A549 treated with AZD2906 at 1 μM for 4 hours (cell line): Measurements from ENCODE around the gene CLCN3. TPM values are rescaled to one million over a fixed set of nuclear protein-coding genes. Genes with fewer than 3 reads are reported as not detected.

ENCODE experiments used
- total RNA-seq: library from RNA; stranded (reverse); fragments of 200-300 nt; extraction: Qiagen RNA extraction; gene quantifications from 5 replicates; pipeline ENCODE4 v1.2.3, GENCODE V29; 2022

The CLCN3 gene
- 15.5 to 17.9 TPM (median 16.1 TPM) in 5 replicates for total RNA-seq

DNA sequence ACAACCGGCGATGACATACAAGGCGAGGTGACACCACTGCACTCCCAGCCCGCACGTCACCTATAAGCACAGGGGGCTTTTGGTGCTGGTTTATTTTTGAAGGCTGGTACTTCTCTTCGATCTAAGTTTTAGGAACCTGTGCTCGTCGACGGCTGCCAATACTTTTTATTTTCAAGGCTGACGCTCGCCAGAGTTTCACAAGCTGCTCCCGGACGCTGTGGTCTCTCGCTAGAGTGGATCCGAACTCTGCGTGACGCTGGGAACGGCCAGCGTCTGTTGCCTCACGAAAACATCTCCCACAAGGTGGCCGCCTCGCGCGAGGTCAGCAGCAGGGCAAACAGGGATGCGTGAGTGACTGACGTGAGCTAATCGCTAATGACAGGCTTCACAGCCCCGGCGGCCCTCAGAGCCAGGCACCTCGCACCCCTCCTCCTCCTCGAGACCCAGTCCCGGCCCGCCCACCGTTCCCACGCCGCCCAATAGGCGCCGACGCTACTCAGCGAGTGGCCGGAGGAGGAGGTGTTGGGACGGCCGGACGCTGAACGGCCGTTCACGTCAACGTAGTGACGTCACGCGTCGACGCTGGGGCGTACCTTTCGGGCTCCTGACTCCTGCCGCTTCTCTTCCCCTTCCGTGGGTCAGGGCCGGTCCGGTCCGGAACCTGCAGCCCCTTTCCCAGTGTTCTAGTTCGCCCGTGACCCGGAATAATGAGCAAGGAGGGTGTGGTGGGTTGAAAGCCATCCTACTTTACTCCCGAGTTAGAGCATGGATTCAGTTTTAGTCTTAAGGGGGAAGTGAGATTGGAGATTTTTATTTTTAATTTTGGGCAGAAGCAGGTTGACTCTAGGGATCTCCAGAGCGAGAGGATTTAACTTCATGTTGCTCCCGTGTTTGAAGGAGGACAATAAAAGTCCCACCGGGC lies at the start of gene CLCN3:
Gene CLCN3 (plus strand): TSS at position 621 of the 922 bp plus-strand sequence. CDS start 15,351 bp downstream, outside the sequence.

DNA sequence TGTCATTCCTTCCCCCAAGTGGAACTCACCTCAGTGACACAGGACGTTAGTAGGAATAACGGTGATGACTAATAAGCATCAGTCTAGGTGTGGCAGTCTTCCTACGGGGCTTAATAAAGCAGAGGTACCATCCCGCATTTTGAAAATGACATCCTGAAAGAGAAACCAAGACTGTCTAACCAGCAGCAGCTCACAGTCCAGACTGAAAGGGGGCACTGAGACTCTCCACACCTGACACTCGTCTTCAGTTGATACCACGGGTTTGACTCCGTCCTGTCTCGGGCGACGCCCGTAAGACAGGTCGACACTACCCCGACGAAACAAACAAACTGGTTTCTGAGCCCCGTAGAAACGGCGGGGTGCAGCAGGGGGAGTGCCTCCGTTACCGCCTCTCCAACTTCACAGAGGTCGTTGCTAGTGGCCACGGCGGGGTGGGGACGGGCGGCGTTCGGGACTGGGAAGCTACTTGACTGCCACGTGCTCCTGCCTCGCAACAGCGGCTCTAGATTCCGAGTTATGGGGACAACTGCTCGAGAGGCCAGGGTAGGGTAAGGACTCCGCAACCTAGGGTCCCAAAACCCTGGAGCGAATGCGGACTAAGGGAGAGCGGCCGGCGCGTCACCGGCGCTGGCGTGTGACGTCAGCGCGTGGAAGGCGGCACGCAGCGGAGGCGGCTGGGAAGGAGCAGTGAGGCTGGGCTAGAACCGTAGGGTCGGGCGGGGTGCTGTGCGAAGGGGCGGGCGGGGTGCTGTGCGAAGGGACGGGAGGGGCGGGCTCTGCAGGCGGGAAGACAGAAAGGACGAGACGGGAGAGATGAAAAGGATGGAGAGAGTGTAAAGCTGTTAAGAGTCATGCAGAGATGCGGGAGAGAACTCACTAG lies 8.1 kb upstream of the CLCN3 start, which contains the start of gene NEK1:
Gene NEK1 (minus strand): TSS at position 593 of the 880 bp plus-strand sequence. CDS start 9,953 bp downstream, outside the sequence.

DNA sequence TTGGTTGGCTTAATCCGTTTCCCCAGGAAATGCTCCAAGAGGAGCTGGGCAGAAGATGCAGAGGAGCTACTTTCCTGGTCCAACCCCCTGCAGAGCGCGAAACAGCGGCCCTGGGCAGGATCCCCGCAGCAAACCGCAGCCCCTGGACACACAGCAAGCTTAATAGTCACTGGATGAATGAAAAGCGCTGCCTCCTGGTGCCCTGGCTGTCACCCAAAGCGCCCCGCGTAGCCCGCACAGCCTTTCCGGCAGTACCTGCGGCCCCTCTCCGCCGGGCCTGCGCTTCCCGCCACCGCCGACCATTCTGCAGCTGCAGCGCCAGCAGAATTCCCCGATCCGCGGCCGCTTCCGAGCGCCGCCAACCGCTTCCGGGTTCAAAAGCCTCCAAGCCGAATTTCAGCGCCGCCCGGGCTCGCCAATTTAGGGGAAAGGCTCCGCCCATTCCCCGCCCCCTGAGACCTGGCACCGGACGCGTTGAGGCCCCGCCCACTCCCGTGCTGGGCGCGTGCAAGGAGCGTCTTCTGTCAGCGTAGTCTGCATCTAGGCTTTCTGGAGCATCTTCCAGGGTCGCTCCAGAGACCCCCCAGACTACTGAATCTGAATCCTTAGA lies 137.3 kb downstream of the CLCN3 start, which contains the start of gene HPF1:
Gene HPF1 (minus strand): TSS at position 370 of the 610 bp plus-strand sequence. CDS start 67 bp downstream, at position 303.

Other genes with a start within 250 kb of the CLCN3 start
- gene NEK1, start 8.0 kb upstream of the CLCN3 start, total RNA-seq: 2.2 to 3.1 TPM (median 2.5 TPM) in 5 replicates
- gene HPF1, start 137.4 kb downstream of the CLCN3 start, total RNA-seq: 14.6 to 20.4 TPM (median 15.2 TPM) in 5 replicates